Measurements from ENCODE around the gene GGT5.
"Not testable (repeated sequence)": the region's sequence is repeated elsewhere in the genome, so short reads cannot be mapped to it uniquely, and the experiment has no call there.

The GGT5 gene

DNA sequence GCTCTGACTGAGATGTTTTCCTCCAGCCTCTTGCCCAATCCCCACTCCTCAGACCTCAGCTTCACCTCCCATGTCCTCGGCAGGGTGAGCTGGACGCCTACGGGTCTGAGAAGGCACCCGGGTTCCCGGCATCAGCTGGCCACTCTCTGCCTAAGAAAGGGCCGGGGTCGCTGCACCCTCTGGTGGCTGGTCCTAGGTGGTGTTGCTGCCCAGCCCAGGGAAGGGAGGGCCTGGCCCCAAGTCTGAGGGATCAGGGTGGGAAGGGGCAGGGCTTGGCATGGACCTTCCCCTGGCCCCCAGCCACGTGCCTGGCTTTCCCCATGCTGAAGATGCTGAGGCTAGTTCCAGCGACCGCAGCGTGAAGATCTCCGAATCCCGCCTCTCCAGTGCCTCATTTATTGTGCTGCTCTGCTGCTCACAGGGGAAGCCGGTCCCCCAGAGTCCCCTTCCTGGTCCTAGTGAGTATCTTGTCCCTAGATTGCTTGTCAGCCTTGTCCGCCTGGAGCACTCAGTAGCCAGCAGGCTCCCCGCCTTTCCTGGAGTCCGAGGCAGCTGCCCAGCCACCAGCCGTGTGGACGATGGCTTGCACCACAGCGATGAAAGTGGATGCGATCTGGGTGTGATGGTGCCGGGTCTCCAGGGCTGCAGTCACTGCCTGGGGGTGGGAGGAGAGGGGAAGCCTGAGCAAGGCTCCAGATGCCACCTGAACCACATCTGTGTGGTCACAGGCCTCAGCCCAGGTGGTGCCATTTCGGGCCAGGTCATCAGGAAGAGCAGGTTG, 2.9 kb upstream of the GGT5 start:
- POLR2A ChIA-PET = no interaction called here
- CTCF ChIA-PET = interaction anchor here (0.9 to 1.8 kb wide), 3 partner anchors 17 to 90 kb away, joined by 3 to 6 read pairs (median 4); no protein-coding TSS in a partner anchor
- TF ChIP-seq, protein P1, sequence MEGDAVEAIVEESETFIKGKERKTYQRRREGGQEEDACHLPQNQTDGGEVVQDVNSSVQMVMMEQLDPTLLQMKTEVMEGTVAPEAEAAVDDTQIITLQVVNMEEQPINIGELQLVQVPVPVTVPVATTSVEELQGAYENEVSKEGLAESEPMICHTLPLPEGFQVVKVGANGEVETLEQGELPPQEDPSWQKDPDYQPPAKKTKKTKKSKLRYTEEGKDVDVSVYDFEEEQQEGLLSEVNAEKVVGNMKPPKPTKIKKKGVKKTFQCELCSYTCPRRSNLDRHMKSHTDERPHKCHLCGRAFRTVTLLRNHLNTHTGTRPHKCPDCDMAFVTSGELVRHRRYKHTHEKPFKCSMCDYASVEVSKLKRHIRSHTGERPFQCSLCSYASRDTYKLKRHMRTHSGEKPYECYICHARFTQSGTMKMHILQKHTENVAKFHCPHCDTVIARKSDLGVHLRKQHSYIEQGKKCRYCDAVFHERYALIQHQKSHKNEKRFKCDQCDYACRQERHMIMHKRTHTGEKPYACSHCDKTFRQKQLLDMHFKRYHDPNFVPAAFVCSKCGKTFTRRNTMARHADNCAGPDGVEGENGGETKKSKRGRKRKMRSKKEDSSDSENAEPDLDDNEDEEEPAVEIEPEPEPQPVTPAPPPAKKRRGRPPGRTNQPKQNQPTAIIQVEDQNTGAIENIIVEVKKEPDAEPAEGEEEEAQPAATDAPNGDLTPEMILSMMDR (IDR thresholded peaks at IDR 0.05; ENCODE audit: control extremely low read depth, extremely low read depth, low read depth, missing control alignments) = peak; percentile 69
- DNase-seq (ENCODE audit: extremely low spot score) = peak; percentile 85

DNA sequence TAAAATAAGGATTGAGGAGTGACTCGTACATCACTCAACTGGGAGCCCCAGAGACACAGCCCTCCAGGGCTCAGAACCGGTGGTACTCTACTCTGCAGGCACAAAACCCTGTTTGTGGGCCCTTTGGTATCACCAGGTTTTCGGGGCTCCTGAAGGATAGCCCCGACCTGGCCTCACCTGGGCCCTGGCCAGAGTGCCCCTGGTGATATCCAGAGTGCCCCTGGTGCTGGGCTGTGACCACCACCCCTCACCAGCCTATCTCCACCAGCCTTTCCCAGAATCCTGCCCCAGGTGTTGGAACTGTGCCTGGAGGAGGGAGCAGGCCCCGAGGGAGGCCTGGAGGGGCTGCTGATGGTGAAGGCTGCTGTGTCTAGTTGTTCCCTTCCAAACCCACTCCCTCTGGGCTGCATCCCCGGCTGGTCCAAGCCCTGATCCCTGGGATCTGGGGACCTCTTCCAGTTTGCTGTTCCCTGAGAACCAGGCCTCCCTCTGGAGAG, 2.2 kb upstream of the GGT5 start:
- POLR2A ChIA-PET = no interaction called here
- DNase-seq (ENCODE audit: extremely low spot score) = no peak
- CTCF ChIA-PET = interaction anchor here (0.9 to 1.8 kb wide), 3 partner anchors 16 to 90 kb away, joined by 3 to 6 read pairs (median 4); no protein-coding TSS in a partner anchor
- TF ChIP-seq, protein P1 (IDR thresholded peaks at IDR 0.05; ENCODE audit: control extremely low read depth, extremely low read depth, low read depth, missing control alignments) = no peak

DNA sequence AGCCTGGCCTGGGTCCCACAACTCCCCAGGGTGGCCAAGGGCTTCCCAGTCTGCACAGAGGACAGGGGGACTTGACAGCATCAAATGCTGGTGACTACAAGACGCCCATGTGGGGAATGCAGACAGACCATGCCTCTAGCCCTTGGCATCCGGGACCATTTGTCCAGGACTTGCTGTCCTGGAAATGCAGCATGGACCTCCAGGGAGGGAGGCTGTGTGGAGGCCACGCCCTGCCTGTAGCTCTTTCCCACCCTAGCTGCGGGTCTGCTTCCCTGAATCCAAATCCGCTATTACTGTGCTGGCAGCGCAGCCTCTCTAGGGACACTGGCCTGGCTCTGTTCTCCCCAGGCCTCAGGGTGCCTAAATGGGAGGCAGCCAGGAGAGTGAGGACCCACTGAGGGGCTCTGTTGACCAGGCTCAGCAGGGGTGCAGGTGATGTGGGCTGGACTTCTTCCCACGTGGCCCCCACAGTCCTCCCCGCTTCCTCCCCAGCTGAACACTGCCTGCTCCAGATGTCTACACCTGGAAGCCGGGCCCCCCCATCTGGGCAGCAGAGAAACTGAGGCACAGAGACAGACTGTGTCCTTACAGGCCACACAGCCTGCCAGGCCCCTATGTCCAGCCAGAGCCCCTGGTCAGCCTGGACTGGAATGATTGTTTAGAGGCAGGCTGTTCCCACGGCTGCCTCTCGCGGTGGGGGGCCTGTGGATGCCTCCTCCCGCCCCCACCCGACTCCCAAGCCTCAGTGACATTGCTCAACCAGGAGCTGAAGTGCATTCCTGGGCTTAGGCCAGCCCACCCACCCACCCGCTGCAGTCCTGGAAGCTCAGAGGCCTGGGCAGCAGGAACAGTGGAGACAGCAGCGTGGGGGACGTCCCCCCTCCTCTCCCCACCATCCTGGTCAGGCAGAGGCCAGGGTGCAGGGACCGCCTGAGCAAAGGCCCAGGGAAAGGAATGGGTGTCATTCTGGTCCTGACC, 991 bp upstream of the GGT5 start:
- CTCF ChIA-PET = interaction anchor here (1.6 to 1.8 kb wide), 2 partner anchors 13 to 15 kb away, joined by 4 read pairs; no protein-coding TSS in a partner anchor
- POLR2A ChIA-PET; DNase-seq (ENCODE audit: extremely low spot score): not testable (repeated sequence)

DNA sequence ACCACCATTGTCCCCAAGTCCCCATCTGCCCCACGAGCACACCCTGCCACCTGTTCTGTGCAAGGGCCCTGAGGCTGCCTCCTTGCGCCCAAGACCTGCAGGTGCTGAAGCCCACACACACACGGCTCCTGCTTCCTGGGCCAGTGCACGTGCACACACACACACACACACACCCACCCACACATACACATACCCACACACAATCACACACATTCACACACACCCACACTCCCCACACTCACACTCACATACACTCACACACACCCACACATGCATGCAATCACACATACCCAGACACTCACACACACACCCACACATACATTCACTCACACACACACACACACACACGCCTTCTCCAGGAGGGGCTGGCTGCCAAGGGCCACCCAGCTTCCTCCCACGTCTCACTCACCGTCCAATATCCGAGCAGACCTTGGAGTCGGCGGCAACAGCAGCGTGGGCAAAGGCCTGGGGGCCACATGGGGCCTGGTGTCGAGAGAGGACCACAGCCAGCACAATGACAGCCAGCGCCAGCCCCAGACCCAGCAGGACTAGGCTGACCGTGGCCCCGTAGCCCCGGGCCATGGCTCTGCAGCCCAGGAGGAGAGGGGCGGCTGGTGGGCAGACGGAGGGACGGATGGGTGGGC, 616 bp downstream of the GGT5 start:
- POLR2A ChIA-PET = no interaction called here
- CTCF ChIA-PET = interaction anchor here (1.6 to 1.8 kb wide), 2 partner anchors 12 to 13 kb away, joined by 4 read pairs; no protein-coding TSS in a partner anchor
- TF ChIP-seq, protein P1 (IDR thresholded peaks at IDR 0.05; ENCODE audit: control extremely low read depth, extremely low read depth, low read depth, missing control alignments) = no peak

DNA sequence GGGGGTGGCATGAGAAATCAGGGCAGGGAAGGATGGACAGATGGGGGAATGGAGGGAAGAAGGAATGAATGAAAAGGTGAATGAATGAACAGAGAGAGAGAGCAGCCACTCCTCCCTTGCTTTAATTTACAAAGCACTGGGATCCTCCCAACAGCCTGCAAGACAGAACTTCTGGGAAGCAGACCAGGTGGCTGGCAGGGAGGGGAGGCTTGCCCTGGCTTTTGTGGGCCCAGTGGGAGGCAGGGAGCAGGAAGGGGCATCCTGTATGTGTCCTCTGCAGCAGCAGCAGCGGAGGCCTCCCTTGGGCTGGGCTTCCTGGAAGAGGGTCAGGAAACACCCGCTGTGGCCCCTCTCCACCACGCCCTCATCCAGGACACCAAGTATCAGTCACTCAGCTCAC, 1.5 kb downstream of the GGT5 start:
- CTCF ChIA-PET = interaction anchor here (1.1 to 3.1 kb wide), 5 partner anchors 11 to 54 kb away, joined by 3 to 19 read pairs (median 4); no protein-coding TSS in a partner anchor
- POLR2A ChIA-PET; DNase-seq (ENCODE audit: extremely low spot score): not testable (repeated sequence)

More for the DNA sequence above, 616 bp downstream of the GGT5 start:
- DNase-seq (ENCODE audit: extremely low spot score) = no peak

DNA sequence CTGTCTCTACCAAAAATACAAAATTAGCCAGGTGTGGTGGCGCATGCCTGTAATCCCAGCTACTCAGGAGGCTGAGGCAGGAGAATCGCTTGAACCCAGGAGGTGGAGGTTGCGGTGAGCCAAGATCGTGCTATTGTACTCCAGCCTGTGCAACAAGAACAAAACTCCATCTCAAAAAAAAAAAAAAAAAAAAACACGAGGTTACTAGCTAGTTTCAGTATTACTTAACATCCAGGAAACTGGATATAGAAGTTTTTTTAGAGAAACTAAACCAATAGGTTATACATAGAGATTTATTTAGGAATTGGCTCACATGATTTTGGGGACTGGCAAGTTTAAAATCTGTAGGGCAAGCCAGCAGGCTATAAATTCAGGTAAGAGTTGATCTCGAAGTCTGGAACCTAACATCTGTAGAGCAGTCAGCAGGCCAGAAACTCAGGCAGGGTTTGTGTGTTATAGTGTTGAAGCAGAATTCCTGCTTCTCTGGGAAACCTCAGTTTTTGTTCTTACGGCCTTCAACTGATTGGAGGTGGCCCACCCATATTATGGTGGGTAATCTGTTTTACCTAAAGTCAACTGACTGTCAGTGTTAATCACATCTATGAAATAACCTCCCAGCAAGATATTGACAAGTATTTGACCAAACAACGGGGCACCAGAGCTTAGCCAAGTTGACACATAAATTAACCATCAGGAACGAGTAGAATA, 3.7 kb downstream of the GGT5 start:
- DNase-seq (ENCODE audit: extremely low spot score); POLR2A ChIA-PET: not testable (repeated sequence)
- CTCF ChIA-PET = interaction anchor here (1.4 to 3.1 kb wide), 3 partner anchors 10 to 51 kb away, joined by 3 to 19 read pairs (median 10); no protein-coding TSS in a partner anchor

DNA sequence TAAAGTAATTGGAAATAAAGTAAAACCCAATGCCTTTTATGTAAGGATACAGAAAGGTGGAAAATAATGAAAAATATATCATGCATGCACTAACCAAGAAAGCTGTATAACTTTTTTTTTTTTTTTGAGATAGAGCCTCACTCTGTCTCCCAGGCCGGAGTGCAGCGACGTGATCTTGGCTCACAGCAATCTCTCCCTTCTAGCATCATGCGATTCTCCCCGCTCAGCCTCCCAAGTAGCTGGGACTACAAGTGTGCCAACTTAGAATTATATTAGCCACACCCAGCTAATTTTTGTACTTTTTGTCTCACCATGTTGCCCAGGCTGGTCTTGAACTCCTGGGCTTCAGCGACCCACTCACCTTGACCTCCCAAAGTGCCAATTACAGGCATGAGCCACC, 4.5 kb downstream of the GGT5 start:
- TF ChIP-seq, protein P1 (IDR thresholded peaks at IDR 0.05; ENCODE audit: control extremely low read depth, extremely low read depth, low read depth, missing control alignments) = no peak
- ChIA-PET CTCF (interaction anchor here (1.0 to 3.1 kb wide), 3 partner anchors 9 to 83 kb away, joined by 3 to 19 read pairs (median 3); no protein-coding TSS in a partner anchor), POLR2A (no interaction called here)
- DNase-seq (ENCODE audit: extremely low spot score) = no peak

DNA sequence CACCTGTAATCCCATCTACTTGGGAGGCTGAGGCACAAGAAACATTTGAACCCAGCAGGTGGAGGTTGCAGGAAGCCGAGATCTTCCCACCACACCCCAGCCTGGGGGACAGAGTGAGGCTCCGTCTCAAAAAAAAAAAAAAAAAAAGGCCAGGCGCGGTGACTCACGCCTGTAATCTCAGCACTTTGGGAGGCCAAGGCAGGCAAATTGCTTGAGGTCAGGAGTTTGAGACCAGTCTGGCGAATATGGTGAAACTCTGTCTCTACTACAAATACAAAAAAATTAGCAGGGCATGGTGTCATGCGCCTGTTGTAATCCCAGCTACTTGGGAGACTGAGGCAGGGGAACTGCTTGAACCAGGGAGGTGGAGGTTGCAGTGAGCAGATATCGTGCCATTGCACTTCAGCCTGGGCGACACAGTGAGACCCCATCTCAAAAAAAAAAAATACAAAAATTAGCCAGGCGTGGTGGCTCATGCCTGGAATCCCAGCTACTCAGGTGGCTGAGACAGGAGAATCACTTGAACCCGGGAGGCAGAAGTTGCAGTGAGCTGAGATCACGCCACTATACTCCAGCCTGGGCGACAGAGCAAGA, 6.7 kb downstream of the GGT5 start:
- CTCF ChIA-PET; POLR2A ChIA-PET; DNase-seq (ENCODE audit: extremely low spot score): not testable (repeated sequence)

All from GM10248 (cell line).